Cardiac muscle cell (in vitro differentiated cells and primary cell): ENCODE measurements around the gene CTIF. TPM values are rescaled to one million over a fixed set of nuclear protein-coding genes. Genes with fewer than 3 reads are reported as not detected.
A peak's percentile ranks its signal among the peaks of the same experiment; 100 is the strongest.
"Not testable (repeated sequence)": the region's sequence is repeated elsewhere in the genome, so short reads cannot be mapped to it uniquely, and the experiment has no call there.

Source experiments
- DNase-seq, 2 donors: peaks; one replicate each; pipeline versions ENCODE4 v3.0.0 to v3.0.0-alpha.2; 2010 to 2017; ENCODE audit warnings: low read depth in 1 of 2, low spot score in 1 of 2
- H3K27ac ChIP-seq: fragments of 200-600 bp; sonication (generic); 2 replicates; pipeline ENCODE4 v1.5.1; 2016
- H3K27me3 ChIP-seq: fragments of 200-600 bp; sonication (generic); 2 replicates; pipeline ENCODE4 v1.6.0; 2016; ENCODE audit warnings: control low read depth
- H3K36me3 ChIP-seq: fragments of 200-600 bp; sonication (generic); 2 replicates; pipeline ENCODE4 v1.5.1; 2016; ENCODE audit warnings: control low read depth
- H3K4me1 ChIP-seq: fragments of 200-600 bp; sonication (generic); 2 replicates; pipeline ENCODE4 v1.8.1; 2017; ENCODE audit warnings: low read depth, mild to moderate bottlenecking, mixed run types
- H3K4me3 ChIP-seq: fragments of 200-600 bp; sonication (generic); 2 replicates; pipeline ENCODE4 v1.5.1; 2016; ENCODE audit warnings: mild to moderate bottlenecking
- H3K9me3 ChIP-seq: fragments of 200-600 bp; sonication (generic); 2 replicates; pipeline ENCODE4 v1.5.1; 2017; ENCODE audit warnings: low read depth, mild to moderate bottlenecking, control low read depth
- polyA plus RNA-seq: library from polyadenylated mRNA; unstranded; fragments of >200 nt; fragmentation: Nextera tagmentation; extraction: Ambion mirVana; gene quantifications from 2 replicates; pipeline ENCODE4 v1.2.1, GENCODE V29; 2016
- total RNA-seq: library from RNA; depleted of rRNA; stranded (reverse); fragments of >200 nt; gene quantifications from 2 replicates; pipeline ENCODE4 v1.2.3, GENCODE V29; 2016
- TF ChIP-seq, protein P1 (sequence below): IDR thresholded peaks from 2 replicates; pipeline ENCODE4 v1.5.1; 2012; ENCODE audit warnings: low read depth, mild to moderate bottlenecking, low read length

Gene CTIF
- total and polyA plus RNA-seq, 2 experiments from 2014 or later = 16.5 to 22.0 TPM

DNA sequence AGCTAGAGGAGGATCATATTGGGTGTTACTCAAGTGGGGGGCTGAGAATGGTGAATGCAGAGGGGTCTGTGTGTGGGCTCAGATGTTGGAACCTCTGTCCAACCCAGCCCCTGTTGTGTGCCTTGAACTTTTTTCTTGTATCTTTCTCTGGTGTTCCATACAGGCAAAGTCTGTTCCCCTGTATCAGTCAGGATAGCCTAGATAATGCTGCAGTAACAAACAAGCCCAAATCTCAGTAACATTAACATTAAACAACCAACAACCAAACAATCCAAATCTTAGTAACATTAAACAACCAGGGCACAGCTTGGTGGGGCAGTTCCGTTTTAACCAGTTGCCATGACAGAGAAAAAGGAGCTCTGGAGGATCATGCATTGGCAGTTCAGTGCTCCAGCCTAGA lies 103.7 kb downstream of the CTIF start:
- TF ChIP-seq, protein P1, sequence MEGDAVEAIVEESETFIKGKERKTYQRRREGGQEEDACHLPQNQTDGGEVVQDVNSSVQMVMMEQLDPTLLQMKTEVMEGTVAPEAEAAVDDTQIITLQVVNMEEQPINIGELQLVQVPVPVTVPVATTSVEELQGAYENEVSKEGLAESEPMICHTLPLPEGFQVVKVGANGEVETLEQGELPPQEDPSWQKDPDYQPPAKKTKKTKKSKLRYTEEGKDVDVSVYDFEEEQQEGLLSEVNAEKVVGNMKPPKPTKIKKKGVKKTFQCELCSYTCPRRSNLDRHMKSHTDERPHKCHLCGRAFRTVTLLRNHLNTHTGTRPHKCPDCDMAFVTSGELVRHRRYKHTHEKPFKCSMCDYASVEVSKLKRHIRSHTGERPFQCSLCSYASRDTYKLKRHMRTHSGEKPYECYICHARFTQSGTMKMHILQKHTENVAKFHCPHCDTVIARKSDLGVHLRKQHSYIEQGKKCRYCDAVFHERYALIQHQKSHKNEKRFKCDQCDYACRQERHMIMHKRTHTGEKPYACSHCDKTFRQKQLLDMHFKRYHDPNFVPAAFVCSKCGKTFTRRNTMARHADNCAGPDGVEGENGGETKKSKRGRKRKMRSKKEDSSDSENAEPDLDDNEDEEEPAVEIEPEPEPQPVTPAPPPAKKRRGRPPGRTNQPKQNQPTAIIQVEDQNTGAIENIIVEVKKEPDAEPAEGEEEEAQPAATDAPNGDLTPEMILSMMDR = no peak
- Histone ChIP-seq H3K4me3 (no peak overlapping the region), H3K36me3 (no peaks in the 10 kb centered on the region)

DNA sequence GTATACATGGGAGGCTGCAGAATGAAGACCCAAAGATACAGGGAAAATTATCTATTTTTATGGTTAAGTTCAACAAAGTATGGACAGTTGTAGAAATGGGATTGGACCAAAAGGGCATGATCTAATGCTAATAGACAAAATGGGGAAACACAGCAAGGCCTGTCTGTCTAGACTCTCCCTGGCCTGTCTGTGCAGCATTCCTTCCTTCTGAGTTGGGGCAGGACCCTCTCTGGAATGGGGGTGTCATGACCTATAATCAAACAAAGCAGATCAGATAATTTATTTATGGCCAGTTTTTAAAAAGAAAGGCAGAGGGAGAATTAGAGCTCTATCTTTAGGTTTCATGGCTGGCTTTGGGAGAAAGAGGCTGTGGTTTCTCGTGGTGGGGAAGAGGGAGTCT lies 104.4 kb downstream of the CTIF start:
- Histone ChIP-seq H3K4me3 (no peak overlapping the region), H3K27me3 (no peaks in the 10 kb centered on the region), H3K9me3 (no peaks in the 10 kb centered on the region), H3K4me1 (no peaks in the 10 kb centered on the region), H3K27ac (no peak overlapping the region), H3K36me3 (no peaks in the 10 kb centered on the region)
- TF ChIP-seq, protein P1 = no peak
- DNase-seq = no peak

More for the DNA sequence above, 103.7 kb downstream of the CTIF start:
- Histone ChIP-seq H3K4me1 (no peaks in the 10 kb centered on the region), H3K27ac (no peak overlapping the region), H3K27me3 (no peaks in the 10 kb centered on the region), H3K9me3 (no peaks in the 10 kb centered on the region)
- no peak for DNase-seq

DNA sequence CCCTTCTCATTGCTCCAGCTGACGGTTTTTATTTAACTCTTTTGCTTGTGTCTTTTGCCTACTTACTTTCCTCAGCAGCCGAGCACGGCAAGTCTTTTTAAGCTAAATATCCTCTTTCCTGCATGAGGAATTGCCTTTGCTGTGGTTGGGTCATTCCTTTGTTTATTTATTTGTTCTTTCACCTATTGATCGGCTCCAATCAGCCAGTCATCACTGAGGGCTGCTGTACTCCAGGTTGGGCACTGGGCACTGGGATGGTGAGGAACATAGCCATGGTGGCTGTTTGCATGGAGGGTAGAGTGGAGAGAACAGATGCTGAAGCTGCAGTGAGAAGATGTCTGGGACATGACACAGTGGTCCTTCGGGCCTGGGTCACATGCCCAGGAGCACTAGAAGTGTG lies 105.2 kb downstream of the CTIF start:
- TF ChIP-seq, protein P1 = no peak
- H3K4me1 ChIP-seq = no peaks in the 10 kb centered on the region
- H3K4me3 ChIP-seq = no peak overlapping the region
- no peaks in the 10 kb centered on the region for H3K36me3 ChIP-seq
- H3K9me3 ChIP-seq = no peaks in the 10 kb centered on the region
- no peak for DNase-seq
- no peak overlapping the region for H3K27ac ChIP-seq
- H3K27me3 ChIP-seq = no peaks in the 10 kb centered on the region

DNA sequence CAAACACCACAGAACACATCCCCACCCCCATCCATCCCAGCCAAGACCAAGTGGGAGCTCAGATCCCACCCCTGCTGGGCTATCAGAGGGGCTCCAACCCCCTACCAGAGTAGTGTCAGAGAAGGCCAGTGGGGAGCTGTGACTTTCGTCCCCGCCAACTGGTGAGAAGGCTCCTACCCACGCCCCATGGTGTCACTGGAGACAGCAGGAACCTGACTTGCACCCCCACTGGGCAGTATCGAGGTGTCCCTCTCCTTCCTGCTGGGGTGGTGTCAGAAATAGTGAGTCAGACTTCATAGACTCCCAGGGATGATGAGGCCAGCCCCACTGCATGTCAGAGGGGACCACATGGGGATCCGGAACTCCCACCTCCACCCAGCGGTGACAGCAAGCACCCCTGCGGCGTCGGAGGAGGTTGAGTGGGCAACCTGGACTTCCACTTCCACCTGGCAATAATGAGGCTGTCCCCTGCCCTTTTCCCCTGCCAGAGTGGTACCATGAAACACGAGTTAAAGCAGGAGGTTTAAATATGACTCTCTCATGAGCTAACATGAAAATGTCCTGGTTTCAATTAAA lies 106.7 kb downstream of the CTIF start:
- Histone ChIP-seq H3K36me3 (no peaks in the 10 kb centered on the region), H3K9me3 (no peaks in the 10 kb centered on the region), H3K4me1 (no peaks in the 10 kb centered on the region), H3K4me3 (no peak overlapping the region), H3K27ac (no peak overlapping the region), H3K27me3 (no peaks in the 10 kb centered on the region)
- TF ChIP-seq, protein P1 = no peak
- DNase-seq = no peak

DNA sequence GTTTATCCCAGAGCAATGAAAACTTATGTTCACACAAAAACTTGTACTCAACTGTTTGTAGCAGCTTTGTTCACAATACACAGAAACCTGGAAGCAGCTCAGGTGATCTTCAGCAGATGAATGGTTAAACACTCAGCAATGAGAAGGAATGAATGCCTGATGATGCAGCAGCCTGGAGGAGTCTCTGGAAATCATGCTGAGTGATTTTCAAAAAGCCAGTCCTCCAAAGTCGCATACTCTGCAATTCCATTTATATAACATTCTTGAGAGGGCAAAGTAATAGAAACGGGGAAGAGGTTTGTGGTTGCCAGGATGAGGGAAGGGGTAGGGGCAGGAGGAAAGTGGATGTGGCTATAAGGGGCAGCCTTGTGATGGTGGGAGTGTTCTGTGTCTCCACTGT lies 108.1 kb downstream of the CTIF start:
- no peaks in the 10 kb centered on the region for H3K36me3 ChIP-seq
- TF ChIP-seq, protein P1 = no peak
- H3K9me3 ChIP-seq = no peaks in the 10 kb centered on the region
- H3K4me1 ChIP-seq = no peaks in the 10 kb centered on the region
- DNase-seq = no peak
- H3K27me3 ChIP-seq = no peaks in the 10 kb centered on the region
- no peak overlapping the region for H3K4me3 ChIP-seq
- no peak overlapping the region for H3K27ac ChIP-seq

DNA sequence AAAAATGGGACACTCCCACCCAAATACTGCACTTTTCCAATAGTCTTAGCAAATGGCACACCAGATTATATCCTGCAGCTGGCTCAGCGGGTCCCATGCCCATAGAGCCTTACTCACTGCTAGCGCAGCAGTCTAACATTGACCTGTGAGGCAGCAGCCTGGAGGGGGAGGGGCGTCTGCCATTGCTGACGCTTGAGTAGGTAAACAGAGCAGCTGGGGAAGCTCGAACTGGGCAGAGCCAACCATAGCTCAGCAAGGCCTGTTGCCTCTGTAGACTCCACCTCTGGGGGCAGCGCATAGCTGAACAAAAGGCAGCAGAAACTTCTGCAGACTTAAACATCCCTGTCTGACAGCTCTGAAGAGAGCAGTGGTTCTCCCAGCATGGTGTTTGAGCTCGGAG lies 110.4 kb downstream of the CTIF start:
- Histone ChIP-seq H3K27me3 (no peaks in the 10 kb centered on the region), H3K36me3 (no peaks in the 10 kb centered on the region), H3K4me3 (no peak overlapping the region), H3K4me1 (no peaks in the 10 kb centered on the region), H3K9me3 (no peaks in the 10 kb centered on the region), H3K27ac (peak overlapping the region; percentile 28)
- DNase-seq = peak in 1 of 2 donors; percentile 61
- TF ChIP-seq, protein P1 = no peak

DNA sequence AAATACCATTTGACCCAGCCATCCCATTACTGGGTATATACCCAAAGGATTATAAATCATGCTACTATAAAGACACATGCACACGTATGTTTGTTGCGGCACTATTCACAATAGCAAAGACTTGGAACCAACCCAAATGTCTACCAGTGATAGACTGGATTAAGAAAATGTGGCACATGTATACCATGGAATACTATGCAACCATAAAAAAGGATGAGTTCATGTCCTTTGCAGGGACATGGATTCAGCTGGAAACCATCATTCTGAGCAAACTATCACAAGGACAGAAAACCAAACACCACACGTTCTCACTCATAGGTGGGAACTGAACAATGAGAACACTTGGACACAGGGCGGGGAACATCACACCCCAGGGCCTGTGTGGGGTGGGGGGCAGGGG lies 115.8 kb downstream of the CTIF start:
- not testable (repeated sequence) for DNase-seq, H3K4me3 ChIP-seq, H3K36me3 ChIP-seq, H3K4me1 ChIP-seq, H3K27me3 ChIP-seq, H3K9me3 ChIP-seq, H3K27ac ChIP-seq
